Pancreas (tissue), 10 donors: ENCODE measurements around the gene C1orf167. TPM values are rescaled to one million over a fixed set of nuclear protein-coding genes. Genes with fewer than 3 reads are reported as not detected.
"Not testable (repeated sequence)": the region's sequence is repeated elsewhere in the genome, so short reads cannot be mapped to it uniquely, and the experiment has no call there.

Experiments
- ATAC-seq, 4 donors: fragments of 200-7000 bp; cut with Tn5 transposase; one replicate each; pipeline versions ENCODE4 v1.8.0 to v1.9.1; 2020; ENCODE audit warnings: mild to moderate bottlenecking in 4 of 4, moderate library complexity in 4 of 4
- DNase-seq, 6 donors: peaks; one replicate each; pipeline ENCODE4 v3.0.0-alpha.2; 2020
- FAIRE-seq: peaks from 2 replicates; lab custom pipeline; 2012; peaks lifted over from hg19 to GRCh38; lab: Jason Lieb, UNC
- H3K27ac ChIP-seq, 4 donors: fragments of 200-600 bp; sonication (generic); 1 replicate in 3 of 4; 2 replicates in 1 of 4; pipeline versions ENCODE4 v1.5.0 to v1.8.0; 2020
- H3K27me3 ChIP-seq, 4 donors: fragments of 200-600 bp; one replicate each; pipeline ENCODE4 v1.8.0; 2021
- H3K36me3 ChIP-seq, 3 donors: fragments of 200-600 bp; sonication (generic) in 1 of 3; one replicate each; pipeline versions ENCODE4 v1.5.0 to v1.8.0; 2020 to 2021
- H3K4me1 ChIP-seq, 3 donors: fragments of 200-600 bp; one replicate each; pipeline ENCODE4 v1.8.0; 2021
- H3K4me3 ChIP-seq, 4 donors: fragments of 200-600 bp; sonication (generic) in 2 of 4; one replicate each; pipeline versions ENCODE4 v1.5.0 to v1.8.0; 2020 to 2021
- H3K9me3 ChIP-seq, 4 donors: fragments of 200-600 bp; one replicate each; pipeline ENCODE4 v1.8.0; 2021
- WGBS, 2 donors: extraction: QIAGEN DNeasy Blood & Tissue Kit; methylation state at CpG; one replicate each; pipeline ENCODE4 v1.1.7; 2013; 5-methylcytosine and 5-hydroxymethylcytosine counted together
- intact Hi-C, 3 donors: fragments of 100-400 bp; cut with DNase I; formaldehyde crosslinking; loops; one replicate each; pipeline versions ENCODE4 v1.11.1 to v1.14.2; 2022
- polyA plus RNA-seq, 2 donors: library from polyadenylated mRNA; stranded (reverse); fragments of 200-250 nt; gene quantifications; one replicate each; pipeline ENCODE4 v1.2.3, GENCODE V29; 2013
- total RNA-seq, 6 donors: library from RNA; stranded (reverse); fragmentation: NEBNext Ultra II Directional in 4 of 6; extraction: Animal tissue kit (Norgen Biotek cat#: 25700) in 4 of 6; gene quantifications; one replicate each; pipeline versions ENCODE4 v1.2.1 to v1.2.4, GENCODE V29; 2021 to 2023
- TF ChIP-seq, protein P1 (sequence below), 4 donors: fragments of 200-600 bp; sonication (generic) in 3 of 4; IDR thresholded peaks; one replicate each; pipeline versions ENCODE4 v1.5.0 to v1.8.0; 2021; ENCODE audit warnings: antibody characterized with exemption in 4 of 4
- donor health status: healthy with polysubstance abuse.
- donor health status: DM: no; HTN: no; CAD: no; lungs with moderate emphysema.
- donor health status: DM: no; HTN: no; CAD: no.
- donor health status: control.
- donor health status: control.
- donor health status: Bipolar disorder and iron deficiency.
- donor health status: DM: yes; HTN: yes; CAD: no.
- donor health status: DM: no; HTN: no; CAD: no.
- donor health status: DM: no; HTN: no; CAD: no.
- donor health status: DM: yes; HTN: yes; CAD: no.

C1orf167 gene
- total and polyA plus RNA-seq, 8 donors = 0.37 to 1.4 (median 0.85) TPM; not detected in 5

- DNase-seq (no peak), ATAC-seq (no peak), FAIRE-seq (no peak)
- Histone ChIP-seq H3K27ac (peak overlapping the region in 2 of 4 donors; percentile 51 to 55), H3K27me3 (no peaks in the 10 kb centered on the region), H3K9me3 (no peaks in the 10 kb centered on the region), H3K4me1 (peaks cover 7 to 33% (median 21%) of the 10 kb centered on the region in 3 donors), H3K36me3 (peaks cover 0 to 14% (median 0%) of the 10 kb centered on the region in 3 donors), H3K4me3 (peak overlapping the region in 2 of 4 donors; percentile 18 to 81)
- TF ChIP-seq, protein P1, sequence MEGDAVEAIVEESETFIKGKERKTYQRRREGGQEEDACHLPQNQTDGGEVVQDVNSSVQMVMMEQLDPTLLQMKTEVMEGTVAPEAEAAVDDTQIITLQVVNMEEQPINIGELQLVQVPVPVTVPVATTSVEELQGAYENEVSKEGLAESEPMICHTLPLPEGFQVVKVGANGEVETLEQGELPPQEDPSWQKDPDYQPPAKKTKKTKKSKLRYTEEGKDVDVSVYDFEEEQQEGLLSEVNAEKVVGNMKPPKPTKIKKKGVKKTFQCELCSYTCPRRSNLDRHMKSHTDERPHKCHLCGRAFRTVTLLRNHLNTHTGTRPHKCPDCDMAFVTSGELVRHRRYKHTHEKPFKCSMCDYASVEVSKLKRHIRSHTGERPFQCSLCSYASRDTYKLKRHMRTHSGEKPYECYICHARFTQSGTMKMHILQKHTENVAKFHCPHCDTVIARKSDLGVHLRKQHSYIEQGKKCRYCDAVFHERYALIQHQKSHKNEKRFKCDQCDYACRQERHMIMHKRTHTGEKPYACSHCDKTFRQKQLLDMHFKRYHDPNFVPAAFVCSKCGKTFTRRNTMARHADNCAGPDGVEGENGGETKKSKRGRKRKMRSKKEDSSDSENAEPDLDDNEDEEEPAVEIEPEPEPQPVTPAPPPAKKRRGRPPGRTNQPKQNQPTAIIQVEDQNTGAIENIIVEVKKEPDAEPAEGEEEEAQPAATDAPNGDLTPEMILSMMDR (IDR thresholded peaks at IDR 0.05) = no peak
- intact Hi-C loops = no loop called here
- WGBS, 2 donors = 43 to 58% methylated on average over 6 of the region's 6 CpGs
Measured at GRCh38 chr1:11802616-11802972, 40.6 kb downstream of the C1orf167 start.

- peak; percentile 73 to 85 (median 78) for DNase-seq
- intact Hi-C loops = no loop called here
- H3K27ac ChIP-seq = peak overlapping the region in 3 of 4 donors; percentile 16 to 99 (median 51)
- ATAC-seq = peak in 3 of 4 donors; percentile 4 to 40 (median 29)
- H3K9me3 ChIP-seq = no peaks in the 10 kb centered on the region
- H3K4me1 ChIP-seq = peaks cover 7 to 37% (median 21%) of the 10 kb centered on the region in 3 donors
- H3K27me3 ChIP-seq = no peaks in the 10 kb centered on the region
- TF ChIP-seq, protein P1 (IDR thresholded peaks at IDR 0.05) = no peak
- FAIRE-seq = no peak
- peak overlapping the region in 3 of 4 donors; percentile 18 to 81 (median 19) for H3K4me3 ChIP-seq
- 31 to 34% methylated on average over 28 of the region's 28 CpGs for WGBS, 2 donors
- peaks cover 0 to 14% (median 0%) of the 10 kb centered on the region in 3 donors for H3K36me3 ChIP-seq
Measured at GRCh38 chr1:11802973-11803885, 41.2 kb downstream of the C1orf167 start.

GRCh38 chr1:11803924-11804665, 42.1 kb downstream of the C1orf167 start:
- FAIRE-seq, H3K9me3 ChIP-seq, H3K27me3 ChIP-seq, intact Hi-C loops: not testable (repeated sequence)
- H3K27ac ChIP-seq = peak overlapping the region in 3 of 4 donors; percentile 93 to 99 (median 96)
- H3K4me3 ChIP-seq = peak overlapping the region in 2 of 4 donors; percentile 70 to 81
- peak in 1 of 6 donors; percentile 14 for DNase-seq
- ATAC-seq = peak in 1 of 4 donors; percentile 1
- H3K4me1 ChIP-seq = peaks cover 7 to 37% (median 21%) of the 10 kb centered on the region in 3 donors
- H3K36me3 ChIP-seq = peaks cover 0 to 14% (median 0%) of the 10 kb centered on the region in 3 donors
- 56 to 64% methylated on average over 9 of the region's 9 CpGs for WGBS, 2 donors

GRCh38 chr1:11804666-11805421, 42.9 kb downstream of the C1orf167 start:
- peak overlapping the region; percentile 92 to 99 (median 94) for H3K27ac ChIP-seq
- peak; percentile 4 to 9 (median 4) for ATAC-seq
- DNase-seq = peak in 5 of 6 donors; percentile 58 to 63 (median 60)
- FAIRE-seq = no peak
- H3K4me3 ChIP-seq = peak overlapping the region; percentile 37 to 81 (median 66)
- TF ChIP-seq, protein P1 (IDR thresholded peaks at IDR 0.05) = no peak
- no peaks in the 10 kb centered on the region for H3K9me3 ChIP-seq
- H3K27me3 ChIP-seq = no peaks in the 10 kb centered on the region
- H3K36me3 ChIP-seq = peaks cover 0 to 14% (median 0%) of the 10 kb centered on the region in 3 donors
- peaks cover 7 to 37% (median 21%) of the 10 kb centered on the region in 3 donors for H3K4me1 ChIP-seq
- 1% methylated on average over 17 of the region's 17 CpGs for WGBS, 2 donors
- intact Hi-C loops = no loop called here
